22Rv1 (cell line): ENCODE data around the gene NKD1.
A peak's percentile ranks its signal among the peaks of the same experiment; 100 is the strongest.

ENCODE experiments used
- H3K27ac ChIP-seq: fragments of 450-650 bp; 2 replicates; pipeline ENCODE4 v1.5.1; 2017
- ZFX ChIP-seq: fragments of 450-650 bp; IDR thresholded peaks from 2 replicates; pipeline ENCODE4 v1.6.1; 2017; ENCODE audit warnings: antibody characterized with exemption, borderline replicate concordance
- TF ChIP-seq, protein P1 (sequence below): fragments of 450-650 bp; IDR thresholded peaks from 2 replicates; pipeline ENCODE4 v1.5.1; 2017; ENCODE audit warnings: mild to moderate bottlenecking

Gene NKD1

DNA sequence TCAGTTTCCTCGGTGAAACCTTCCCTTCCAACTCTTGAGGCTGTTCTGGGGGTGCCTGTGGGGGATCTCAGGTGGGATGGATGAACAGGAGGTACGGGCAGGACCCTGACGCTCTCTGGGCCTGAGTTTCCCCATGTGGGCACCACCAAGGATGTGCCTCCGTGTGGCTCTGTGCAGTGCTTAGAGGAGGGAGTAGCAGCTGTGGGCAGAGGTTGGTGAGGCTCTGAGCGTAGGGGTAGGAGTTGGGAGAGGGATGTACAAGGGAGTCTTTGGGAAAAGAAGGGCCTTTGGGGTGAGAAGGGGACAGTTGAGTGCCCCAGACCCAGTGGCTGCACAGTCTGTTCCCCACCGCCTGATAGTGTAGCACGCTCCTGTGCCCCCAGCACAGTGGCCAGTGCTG, 73.8 kb downstream of the NKD1 start:
- no peak for TF ChIP-seq ZFX
- TF ChIP-seq, protein P1, sequence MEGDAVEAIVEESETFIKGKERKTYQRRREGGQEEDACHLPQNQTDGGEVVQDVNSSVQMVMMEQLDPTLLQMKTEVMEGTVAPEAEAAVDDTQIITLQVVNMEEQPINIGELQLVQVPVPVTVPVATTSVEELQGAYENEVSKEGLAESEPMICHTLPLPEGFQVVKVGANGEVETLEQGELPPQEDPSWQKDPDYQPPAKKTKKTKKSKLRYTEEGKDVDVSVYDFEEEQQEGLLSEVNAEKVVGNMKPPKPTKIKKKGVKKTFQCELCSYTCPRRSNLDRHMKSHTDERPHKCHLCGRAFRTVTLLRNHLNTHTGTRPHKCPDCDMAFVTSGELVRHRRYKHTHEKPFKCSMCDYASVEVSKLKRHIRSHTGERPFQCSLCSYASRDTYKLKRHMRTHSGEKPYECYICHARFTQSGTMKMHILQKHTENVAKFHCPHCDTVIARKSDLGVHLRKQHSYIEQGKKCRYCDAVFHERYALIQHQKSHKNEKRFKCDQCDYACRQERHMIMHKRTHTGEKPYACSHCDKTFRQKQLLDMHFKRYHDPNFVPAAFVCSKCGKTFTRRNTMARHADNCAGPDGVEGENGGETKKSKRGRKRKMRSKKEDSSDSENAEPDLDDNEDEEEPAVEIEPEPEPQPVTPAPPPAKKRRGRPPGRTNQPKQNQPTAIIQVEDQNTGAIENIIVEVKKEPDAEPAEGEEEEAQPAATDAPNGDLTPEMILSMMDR: no peak
- no peak overlapping the region for H3K27ac ChIP-seq

DNA sequence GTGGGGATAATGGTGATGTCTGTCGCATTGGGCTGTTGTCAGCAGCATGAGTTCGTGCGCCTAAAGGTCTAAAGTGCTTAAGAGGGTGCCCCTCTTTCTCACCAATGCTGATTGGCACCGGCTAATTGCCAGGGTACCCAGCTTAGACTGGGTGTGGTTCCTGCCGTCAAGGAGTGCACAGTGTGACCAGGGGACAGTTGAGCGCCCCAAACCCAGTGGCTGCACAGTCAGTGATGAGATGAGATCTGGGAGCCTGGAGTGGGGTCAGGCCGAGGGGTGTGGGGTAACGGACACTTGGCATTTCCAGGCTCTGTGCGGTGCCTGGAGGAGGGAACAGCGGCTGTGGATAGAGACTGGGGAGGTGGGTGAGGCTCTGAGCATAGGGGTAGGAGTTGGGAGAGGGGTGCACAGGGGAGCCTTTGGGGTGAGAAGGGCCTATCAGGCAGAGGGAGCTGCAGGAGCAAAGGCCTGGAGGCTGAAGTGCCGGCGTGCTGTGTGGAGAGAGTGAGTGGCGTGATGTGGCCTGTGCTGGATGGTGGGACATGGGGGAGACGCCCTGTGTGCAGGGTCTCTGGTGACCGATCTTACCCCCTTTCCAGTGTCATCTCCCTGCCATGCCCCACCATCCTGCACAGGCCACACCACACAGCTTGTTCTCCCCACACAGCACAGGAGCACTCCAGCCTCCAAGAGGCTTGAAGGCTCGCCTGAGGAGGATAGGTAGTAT, 74.6 kb downstream of the NKD1 start:
- no peak for TF ChIP-seq ZFX
- TF ChIP-seq, protein P1: no peak
- no peak overlapping the region for H3K27ac ChIP-seq

DNA sequence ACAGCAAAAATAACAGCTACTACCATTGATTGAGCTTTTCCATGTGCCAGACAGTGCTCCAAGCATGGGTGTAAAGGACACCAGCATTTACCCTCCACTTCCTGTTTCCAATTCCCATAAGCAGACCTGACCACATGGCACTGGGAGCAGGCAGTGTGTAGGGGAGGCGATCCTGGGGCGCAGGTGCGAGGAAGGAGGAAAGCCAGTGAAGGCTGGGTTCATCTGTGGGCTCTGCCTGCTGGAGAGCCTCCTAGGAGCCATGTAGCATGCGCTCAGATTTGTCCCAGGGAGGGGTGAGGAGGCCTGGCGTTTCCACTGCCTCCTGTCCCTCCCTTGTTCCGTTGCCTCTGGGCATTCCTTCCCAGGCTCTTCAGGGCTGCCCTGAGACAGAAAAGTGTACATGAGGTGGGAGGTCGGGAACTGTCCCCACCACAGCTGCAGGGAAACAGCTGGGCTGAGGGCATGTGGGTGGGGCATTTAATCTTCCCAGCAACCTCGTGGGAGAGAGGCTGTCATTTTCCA, 76.3 kb downstream of the NKD1 start:
- H3K27ac ChIP-seq: no peak overlapping the region
- TF ChIP-seq, protein P1: no peak
- no peak for TF ChIP-seq ZFX

DNA sequence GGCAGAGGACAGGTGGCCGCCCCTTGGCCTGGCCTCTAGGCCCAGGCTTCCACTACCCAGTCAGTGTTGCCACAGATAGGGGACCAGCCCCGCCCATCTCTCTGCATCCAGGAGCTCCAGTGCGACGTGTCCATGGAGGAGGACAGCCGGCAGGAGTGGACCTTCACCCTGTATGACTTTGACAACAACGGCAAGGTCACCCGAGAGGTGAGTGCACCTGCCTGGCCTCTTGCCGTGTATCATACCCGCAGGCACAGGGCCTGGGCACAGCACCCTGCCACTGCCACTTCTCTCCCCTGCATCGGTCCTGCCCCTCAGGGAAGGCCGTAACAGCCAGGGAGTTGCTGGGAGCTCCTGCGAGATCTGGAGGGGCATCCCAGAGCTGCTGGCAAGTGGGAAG, 77.2 kb downstream of the NKD1 start:
- H3K27ac ChIP-seq: no peak overlapping the region
- TF ChIP-seq ZFX: no peak
- TF ChIP-seq, protein P1: no peak

DNA sequence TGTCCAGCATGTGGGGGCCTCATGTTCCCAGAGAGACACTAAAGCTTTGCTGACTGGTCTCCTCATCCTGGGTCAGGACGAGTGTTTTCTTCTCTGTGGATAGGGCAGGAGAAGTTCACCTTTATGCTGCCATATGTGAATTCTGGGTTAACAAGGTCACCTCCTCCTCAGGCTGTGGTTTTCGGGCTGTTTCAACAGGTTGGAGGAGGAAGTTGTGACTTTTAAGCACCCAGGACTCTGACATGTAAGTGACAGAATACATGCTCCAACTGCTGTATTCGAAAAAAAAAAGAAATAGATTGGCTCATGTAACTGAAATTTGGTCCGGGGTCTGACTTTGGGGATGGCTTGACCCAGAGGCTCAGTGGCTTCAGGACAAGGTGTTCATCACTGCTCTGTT, 78.7 kb downstream of the NKD1 start:
- H3K27ac ChIP-seq: no peak overlapping the region
- no peak for TF ChIP-seq ZFX
- TF ChIP-seq, protein P1: no peak

DNA sequence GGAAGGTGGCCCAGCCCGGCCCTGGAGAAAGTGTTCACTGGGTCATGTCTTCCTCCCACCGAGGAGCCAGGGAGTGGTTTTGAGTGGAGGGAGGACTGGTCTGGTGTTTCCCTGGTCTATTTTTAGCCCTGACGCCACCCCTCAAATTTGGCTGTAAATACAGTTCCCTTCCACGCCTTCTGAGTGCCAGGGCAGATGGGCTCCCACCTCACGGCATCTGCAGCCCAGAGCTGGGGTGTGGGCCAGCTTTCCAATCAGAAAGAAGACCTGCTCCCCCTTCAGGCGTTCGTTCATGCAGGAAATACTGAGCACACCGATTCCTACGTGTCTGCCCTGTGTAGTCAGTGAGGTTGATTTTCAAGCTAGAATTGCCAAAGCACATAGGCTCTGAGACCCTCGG, 79.2 kb downstream of the NKD1 start:
- TF ChIP-seq, protein P1: 0 out of 2 replicates have a peak, but pooled peaks have one; percentile 5
- TF ChIP-seq ZFX: no peak
- H3K27ac ChIP-seq: no peak overlapping the region

DNA sequence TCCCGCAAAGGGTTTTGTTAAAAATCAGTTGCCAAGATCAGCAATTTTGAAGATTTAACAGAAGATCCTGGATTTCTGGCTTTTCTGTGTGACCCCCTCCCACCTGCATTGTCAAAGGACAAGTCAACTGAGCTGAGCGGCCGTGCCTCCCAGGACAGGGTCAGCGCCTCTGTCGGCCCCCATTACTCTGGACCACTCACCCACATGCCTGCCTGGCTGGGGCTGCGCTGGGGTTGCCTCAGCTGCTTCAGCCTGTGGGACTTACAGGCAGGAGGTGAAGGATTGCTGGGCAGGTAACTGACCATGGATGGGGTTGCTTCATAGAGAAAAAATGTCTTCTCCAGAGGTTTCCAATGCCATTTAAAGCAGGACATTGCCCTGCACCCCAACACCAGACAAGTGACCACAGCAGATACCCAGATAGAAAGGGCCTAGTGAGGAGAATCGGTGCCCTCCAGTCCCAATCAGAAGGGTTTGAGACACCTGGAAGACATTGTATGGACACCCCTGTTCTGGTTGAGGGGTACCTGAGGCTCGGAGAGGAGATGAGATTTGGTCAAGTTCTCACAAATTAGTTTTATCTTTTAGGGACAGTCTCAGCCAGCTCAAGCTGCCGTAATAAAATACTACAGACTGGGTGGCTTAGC, 80.1 kb downstream of the NKD1 start:
- TF ChIP-seq ZFX: no peak
- TF ChIP-seq, protein P1: no peak

More for the DNA sequence above, 80.1 kb downstream of the NKD1 start:
- no peak overlapping the region for H3K27ac ChIP-seq
